Activated effector memory CD4-positive, alpha-beta T cell treated with Interleukin-2 at 50 U/mL for 16 hours (primary cell): ENCODE results near the gene CARHSP1.

ENCODE experiments used
- DNase-seq: peaks from one replicate; pipeline ENCODE4 v3.0.0-alpha.2; 2020

Gene CARHSP1

GRCh38 chr16:8869212-8869987 lies 594 bp upstream of the CARHSP1 start:
- no peak for DNase-seq

GRCh38 chr16:8867932-8868415 lies 832 bp downstream of the CARHSP1 start:
- peak; percentile 62 for DNase-seq

GRCh38 chr16:8867216-8867931 lies 1.4 kb downstream of the CARHSP1 start:
- DNase-seq, result no peak

GRCh38 chr16:8866884-8867215 lies 2.0 kb downstream of the CARHSP1 start:
- no peak for DNase-seq

- no peak for DNase-seq
Measured at GRCh38 chr16:8866118-8866883, 2.5 kb downstream of the CARHSP1 start.

- no peak for DNase-seq
Measured at GRCh38 chr16:8865145-8865882, 3.5 kb downstream of the CARHSP1 start.

GRCh38 chr16:8864480-8865110 lies 4.2 kb downstream of the CARHSP1 start:
- no peak for DNase-seq

GRCh38 chr16:8863594-8864424 lies 5.0 kb downstream of the CARHSP1 start:
- no peak for DNase-seq

GRCh38 chr16:8862309-8863130 lies 6.3 kb downstream of the CARHSP1 start:
- no peak for DNase-seq

GRCh38 chr16:8861563-8862308 lies 7.1 kb downstream of the CARHSP1 start:
- no peak for DNase-seq

- no peak for DNase-seq
Measured at GRCh38 chr16:8859913-8860881, 8.6 kb downstream of the CARHSP1 start.

- no peak for DNase-seq
Measured at GRCh38 chr16:8858994-8859912, 9.6 kb downstream of the CARHSP1 start.

GRCh38 chr16:8855972-8856371 lies 12.8 kb downstream of the CARHSP1 start:
- no peak for DNase-seq

- no peak for DNase-seq
Measured at GRCh38 chr16:8855051-8855786, 13.6 kb downstream of the CARHSP1 start.

- DNase-seq, result no peak
Measured at GRCh38 chr16:8854298-8854948, 14.4 kb downstream of the CARHSP1 start.

- no peak for DNase-seq
Measured at GRCh38 chr16:8853611-8854010, 15.2 kb downstream of the CARHSP1 start.
